ENCODE results near the gene NEMP2.

NEMP2 gene

GRCh38 chr2:190534310-190535120 is at the start of gene NEMP2:
TSS of gene NEMP2 (minus strand) at chr2:190534722. CDS start at chr2:190534655, 67 bp downstream.
- peak; percentile 64 to 72 for DNase-seq (ENCODE audit: low read depth in 2 of 2)

GRCh38 chr2:190583507-190584337 is 49.2 kb upstream of the NEMP2 start:
- DNase-seq (ENCODE audit: low read depth in 2 of 2) = no peak

GRCh38 chr2:190582736-190583506 is 48.4 kb upstream of the NEMP2 start:
- DNase-seq (ENCODE audit: low read depth in 2 of 2) = no peak

GRCh38 chr2:190582019-190582418 is 47.5 kb upstream of the NEMP2 start:
- no peak for DNase-seq (ENCODE audit: low read depth in 2 of 2)

- DNase-seq (ENCODE audit: low read depth in 2 of 2) = no peak
Measured at GRCh38 chr2:190579915-190580846, 45.7 kb upstream of the NEMP2 start.

GRCh38 chr2:190579058-190579410 is 44.5 kb upstream of the NEMP2 start:
- no peak for DNase-seq (ENCODE audit: low read depth in 2 of 2)

- DNase-seq (ENCODE audit: low read depth in 2 of 2) = no peak
Measured at GRCh38 chr2:190578158-190579057, 43.9 kb upstream of the NEMP2 start.

GRCh38 chr2:190576573-190576972 is 42.1 kb upstream of the NEMP2 start:
- DNase-seq (ENCODE audit: low read depth in 2 of 2) = no peak

- DNase-seq (ENCODE audit: low read depth in 2 of 2) = no peak
Measured at GRCh38 chr2:190575263-190575662, 40.7 kb upstream of the NEMP2 start.

- no peak for DNase-seq (ENCODE audit: low read depth in 2 of 2)
Measured at GRCh38 chr2:190574169-190574568, 39.6 kb upstream of the NEMP2 start.

GRCh38 chr2:190572246-190572645 is 37.7 kb upstream of the NEMP2 start:
- DNase-seq (ENCODE audit: low read depth in 2 of 2) = no peak

- no peak for DNase-seq (ENCODE audit: low read depth in 2 of 2)
Measured at GRCh38 chr2:190571686-190572085, 37.2 kb upstream of the NEMP2 start.

GRCh38 chr2:190570871-190571270 is 36.3 kb upstream of the NEMP2 start:
- DNase-seq (ENCODE audit: low read depth in 2 of 2) = no peak

GRCh38 chr2:190569994-190570755 is 35.7 kb upstream of the NEMP2 start:
- DNase-seq (ENCODE audit: low read depth in 2 of 2) = no peak

GRCh38 chr2:190564838-190565237 is 30.3 kb upstream of the NEMP2 start:
- no peak for DNase-seq (ENCODE audit: low read depth in 2 of 2)

- DNase-seq (ENCODE audit: low read depth in 2 of 2) = no peak
Measured at GRCh38 chr2:190563646-190564045, 29.1 kb upstream of the NEMP2 start.

GRCh38 chr2:190563109-190563508 is 28.6 kb upstream of the NEMP2 start:
- DNase-seq (ENCODE audit: low read depth in 2 of 2) = peak in 1 of 2 donors; percentile 5

- no peak for DNase-seq (ENCODE audit: low read depth in 2 of 2)
Measured at GRCh38 chr2:190562121-190562520, 27.6 kb upstream of the NEMP2 start.

GRCh38 chr2:190561094-190561493 is 26.6 kb upstream of the NEMP2 start:
- no peak for DNase-seq (ENCODE audit: low read depth in 2 of 2)

All from activated CD4-positive, alpha-beta T cell treated with anti-CD3 and anti-CD28 coated beads for 24 hours (primary cell).